Purkinje cell (primary cell): ENCODE measurements around the gene RS1. TPM values are rescaled to one million over a fixed set of nuclear protein-coding genes. Genes with fewer than 3 reads are reported as not detected.

ENCODE experiments used
- polyA plus RNA-seq: library from polyadenylated mRNA; unstranded; fragments of >200 nt; fragmentation: Nextera tagmentation; gene quantifications from 2 replicates; pipeline ENCODE4 v1.2.1, GENCODE V29; 2014

The RS1 gene
- 2.8 TPM in 1 of 2 replicates, not detected in the other for polyA plus RNA-seq

DNA sequence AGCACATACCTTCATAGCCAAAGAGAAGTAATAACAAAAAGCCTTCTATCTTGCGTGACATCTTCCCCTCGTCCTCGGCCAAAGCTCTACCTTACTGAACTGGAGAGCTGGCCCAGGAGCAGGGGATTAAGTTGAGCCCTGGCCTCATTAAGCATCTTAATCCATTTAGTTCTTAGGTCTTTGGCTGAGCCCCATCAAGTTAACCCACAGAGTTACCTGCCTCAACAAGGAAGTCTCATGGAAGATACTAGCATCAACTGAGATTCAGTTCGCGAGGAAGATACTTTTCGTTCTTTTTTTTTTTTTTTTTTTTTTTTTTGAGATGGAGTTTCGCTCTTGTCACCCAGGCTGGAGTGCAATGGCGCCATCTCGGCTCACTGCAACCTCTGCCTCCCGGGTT, at the start of gene RS1:
TSS of gene RS1 (minus strand) at position 101 of the 400 bp plus-strand sequence. CDS start at position 61, 40 bp downstream.

DNA sequence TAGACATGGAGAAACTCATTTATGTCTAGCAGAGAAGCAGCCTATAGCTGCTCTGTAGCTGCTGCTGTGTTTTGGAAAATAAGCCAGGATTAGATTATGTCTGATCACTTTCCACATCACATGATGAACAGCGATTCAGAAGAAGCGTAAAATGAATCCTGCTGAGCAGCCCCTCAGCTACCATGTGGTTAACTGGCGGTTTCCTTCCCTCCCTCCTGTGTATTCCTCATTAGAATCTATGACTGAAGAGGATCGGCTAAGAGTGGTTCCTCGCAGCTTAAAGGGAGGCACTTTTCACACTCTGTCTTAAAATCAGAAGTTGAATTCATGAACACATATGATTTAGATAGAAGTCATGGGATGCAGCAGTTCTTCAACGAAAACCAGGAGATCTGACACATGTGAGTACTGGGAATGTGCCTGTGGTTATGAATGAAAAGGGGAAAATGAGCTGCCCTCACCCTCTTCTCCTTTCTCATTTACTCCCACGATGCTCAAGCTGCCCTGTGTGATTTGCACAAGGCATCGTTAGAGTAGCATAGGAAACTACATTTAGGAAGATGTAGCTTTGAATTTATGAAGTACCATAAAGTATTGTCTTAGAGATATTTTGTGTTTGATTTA, 35.6 kb upstream of the RS1 start, which contains the start of gene PPEF1:
TSS of gene PPEF1 (plus strand) at position 220 of the 624 bp plus-strand sequence. CDS start at position 356, 136 bp downstream.

Other genes starting within 250 kb of the RS1 start
- gene CDKL5, start 246.5 kb downstream of the RS1 start, polyA plus RNA-seq, result 6.5 TPM in 1 of 2 replicates, not detected in the other
- 3.3 TPM in 1 of 2 replicates, not detected in the other for gene PPEF1, start 35.5 kb upstream of the RS1 start, polyA plus RNA-seq